GM19035 (cell line): ENCODE data around the gene CACNA1A.
"Not testable (repeated sequence)": the region's sequence is repeated elsewhere in the genome, so short reads cannot be mapped to it uniquely, and the experiment has no call there.

Source experiments
- ATAC-seq: cut with Tn5 transposase; IDR thresholded peaks from one replicate; pipeline ENCODE4 v1.9.1; 2021; ENCODE audit not compliant: unreplicated experiment

Gene CACNA1A

GRCh38 chr19:13427273-13428051 lies 78.8 kb downstream of the CACNA1A start:
- no peak for ATAC-seq

GRCh38 chr19:13425875-13426274 lies 80.4 kb downstream of the CACNA1A start:
- not testable (repeated sequence) for ATAC-seq

GRCh38 chr19:13425151-13425550 lies 81.1 kb downstream of the CACNA1A start:
- no peak for ATAC-seq

GRCh38 chr19:13420780-13421179 lies 85.5 kb downstream of the CACNA1A start:
- ATAC-seq: no peak

GRCh38 chr19:13417054-13417453 lies 89.2 kb downstream of the CACNA1A start:
- no peak for ATAC-seq

GRCh38 chr19:13411899-13412298 lies 94.4 kb downstream of the CACNA1A start:
- ATAC-seq: no peak

- ATAC-seq: no peak
Observed at GRCh38 chr19:13410946-13411345, 95.3 kb downstream of the CACNA1A start.

GRCh38 chr19:13408889-13409518 lies 97.3 kb downstream of the CACNA1A start:
- ATAC-seq: no peak

- ATAC-seq: no peak
Observed at GRCh38 chr19:13404236-13404635, 102.0 kb downstream of the CACNA1A start.

- ATAC-seq: no peak
Observed at GRCh38 chr19:13401388-13401787, 104.9 kb downstream of the CACNA1A start.

- no peak for ATAC-seq
Observed at GRCh38 chr19:13400296-13400695, 106.0 kb downstream of the CACNA1A start.

GRCh38 chr19:13399746-13400145 lies 106.5 kb downstream of the CACNA1A start:
- no peak for ATAC-seq

GRCh38 chr19:13398780-13399726 lies 107.2 kb downstream of the CACNA1A start:
- ATAC-seq: no peak

- ATAC-seq: no peak
Observed at GRCh38 chr19:13398182-13398581, 108.1 kb downstream of the CACNA1A start.

- ATAC-seq: no peak
Observed at GRCh38 chr19:13396250-13397080, 109.8 kb downstream of the CACNA1A start.

GRCh38 chr19:13382633-13382938 lies 123.7 kb downstream of the CACNA1A start:
- no peak for ATAC-seq

GRCh38 chr19:13381827-13382632 lies 124.2 kb downstream of the CACNA1A start:
- ATAC-seq: no peak

GRCh38 chr19:13376537-13376936 lies 129.7 kb downstream of the CACNA1A start:
- no peak for ATAC-seq

GRCh38 chr19:13373599-13373998 lies 132.7 kb downstream of the CACNA1A start:
- no peak for ATAC-seq

- no peak for ATAC-seq
Observed at GRCh38 chr19:13370948-13371347, 135.3 kb downstream of the CACNA1A start.
